Prostate gland (tissue), 2 donors: ENCODE results near the gene CNST. TPM values are rescaled to one million over a fixed set of nuclear protein-coding genes. Genes with fewer than 3 reads are reported as not detected.

Experiments
- DNase-seq: peaks from one replicate; pipeline ENCODE4 v3.0.0-alpha.2; 2019; ENCODE audit warnings: low spot score
- H3K27ac ChIP-seq, 2 donors: fragments of 200-600 bp; sonication (generic); 2 replicates each; pipeline ENCODE4 v1.5.1; 2017 to 2019
- H3K27me3 ChIP-seq: fragments of 200-600 bp; sonication (generic); replicated peaks from 2 replicates; pipeline ENCODE4 v1.5.1; 2019; ENCODE audit not compliant: insufficient read depth
- H3K36me3 ChIP-seq, 2 donors: fragments of 200-600 bp; sonication (generic); 1 replicate in 1 of 2; 2 replicates in 1 of 2; pipeline versions ENCODE4 v1.5.1 to v1.8.1; 2017 to 2019
- H3K4me1 ChIP-seq: fragments of 200-600 bp; sonication (generic); replicated peaks from 2 replicates; pipeline ENCODE4 v1.5.1; 2019
- H3K4me3 ChIP-seq, 2 donors: fragments of 200-600 bp; sonication (generic); 2 replicates each; pipeline ENCODE4 v1.5.1; 2017 to 2019
- H3K9me3 ChIP-seq: fragments of 200-600 bp; sonication (generic); 2 replicates; pipeline ENCODE4 v1.5.1; 2017
- CTCF ChIP-seq, 4 experiments: fragments of 200-600 bp in 2 of 4; fragments of 450-650 bp in 2 of 4; sonication (generic) in 2 of 4; IDR thresholded peaks; 1 replicate in 3 of 4; 2 replicates in 1 of 4; pipeline ENCODE4 v1.5.1; 2016 to 2019; ENCODE audit warnings: antibody characterized with exemption in 4 of 4, mild to moderate bottlenecking in 2 of 4, moderate library complexity in 2 of 4
- POLR2A ChIP-seq: fragments of 450-650 bp; IDR thresholded peaks from one replicate; pipeline ENCODE4 v1.6.1; 2016; ENCODE audit warnings: antibody characterized with exemption, mild to moderate bottlenecking
- POLR2AphosphoS5 ChIP-seq: sonication (generic); formaldehyde crosslinking; IDR thresholded peaks from one replicate; pipeline ENCODE4 v1.6.1; 2017; ENCODE audit warnings: antibody characterized with exemption
- WGBS: methylation state at CpG from one replicate; pipeline ENCODE4 v1.1.5; 2018; 5-methylcytosine and 5-hydroxymethylcytosine counted together
- intact Hi-C: fragments of 100-400 bp; cut with DNase I; formaldehyde crosslinking; loops from one replicate; pipeline ENCODE4 v1.14.2; 2022
- total RNA-seq, 2 donors: library from RNA; depleted of rRNA; stranded (reverse); fragments of >200 nt; gene quantifications; one replicate each; pipeline ENCODE4 v1.1.0, GENCODE V29; 2016

Gene CNST
- total RNA-seq, 2 donors from 2014 or later, result 19.4 to 52.6 TPM

GRCh38 chr1:246580497-246581370 is 14.5 kb downstream of the CNST start:
- H3K9me3 ChIP-seq, result no peaks in the 10 kb centered on the region
- no peak overlapping the region for H3K4me3 ChIP-seq
- H3K27ac ChIP-seq, result no peak overlapping the region
- H3K36me3 ChIP-seq, result no peaks in the 10 kb centered on the region
- peaks cover 3% of the 10 kb centered on the region for H3K4me1 ChIP-seq
- H3K27me3 ChIP-seq, result no peaks in the 10 kb centered on the region
- no peak for DNase-seq
- WGBS, result 87% methylated on average over 15 of the region's 15 CpGs
- TF ChIP-seq POLR2AphosphoS5 (no peak), CTCF (IDR thresholded peaks at IDR 0.05) (no peak), POLR2A (no peak)
- intact Hi-C loops, result no loop called here

- H3K27me3 ChIP-seq, result no peaks in the 10 kb centered on the region
- no peaks in the 10 kb centered on the region for H3K36me3 ChIP-seq
- no peak for DNase-seq
- WGBS, result 68% methylated on average over 17 of the region's 17 CpGs
- H3K4me3 ChIP-seq, result no peak overlapping the region
- intact Hi-C loops, result no loop called here
- H3K27ac ChIP-seq, result no peak overlapping the region
- TF ChIP-seq CTCF (IDR thresholded peaks at IDR 0.05) (no peak), POLR2A (no peak)
- no peaks in the 10 kb centered on the region for H3K9me3 ChIP-seq
- peaks cover 6% of the 10 kb centered on the region for H3K4me1 ChIP-seq
These were observed 16.2 kb downstream of the CNST start for GRCh38 chr1:246582301-246583055.

- Histone ChIP-seq H3K4me1 (peaks cover 7% of the 10 kb centered on the region), H3K27ac (no peak overlapping the region), H3K27me3 (no peaks in the 10 kb centered on the region), H3K4me3 (no peak overlapping the region), H3K9me3 (no peaks in the 10 kb centered on the region), H3K36me3 (no peaks in the 10 kb centered on the region)
- no peak for TF ChIP-seq POLR2A
- no peak for TF ChIP-seq POLR2AphosphoS5
- TF ChIP-seq CTCF (IDR thresholded peaks at IDR 0.05), result no peak
- no peak for DNase-seq
- intact Hi-C loops, result no loop called here
- 49% methylated on average over 2 of the region's 2 CpGs for WGBS
These were observed 16.8 kb downstream of the CNST start for GRCh38 chr1:246583056-246583440.

- H3K4me3 ChIP-seq, result no peak overlapping the region
- H3K9me3 ChIP-seq, result no peaks in the 10 kb centered on the region
- no peak for TF ChIP-seq POLR2AphosphoS5
- no peak for TF ChIP-seq POLR2A
- no peak for TF ChIP-seq CTCF (IDR thresholded peaks at IDR 0.05)
- no peak overlapping the region for H3K27ac ChIP-seq
- no peaks in the 10 kb centered on the region for H3K27me3 ChIP-seq
- intact Hi-C loops, result no loop called here
- WGBS, result 58% methylated on average over 6 of the region's 6 CpGs
- H3K4me1 ChIP-seq, result peaks cover 7% of the 10 kb centered on the region
- no peak for DNase-seq
- no peaks in the 10 kb centered on the region for H3K36me3 ChIP-seq
These were observed 17.4 kb downstream of the CNST start for GRCh38 chr1:246583448-246584185.
